Activated CD4-positive, alpha-beta T cell treated with anti-CD3 and anti-CD28 coated beads, Interleukin-2, amount 50 U/mL, for 16 hours (primary cell): ENCODE measurements around the gene ZNF805.
"Not testable (repeated sequence)": the region's sequence is repeated elsewhere in the genome, so short reads cannot be mapped to it uniquely, and the experiment has no call there.

Experiments
- DNase-seq: peaks from one replicate; pipeline ENCODE4 v3.0.0-alpha.2; 2020

ZNF805 gene

GRCh38 chr19:57269515-57270250 is 29.3 kb downstream of the ZNF805 start:
- peak; percentile 17 for DNase-seq

GRCh38 chr19:57271280-57271679 is 30.8 kb downstream of the ZNF805 start:
- DNase-seq = no peak

- DNase-seq = no peak
Observed at GRCh38 chr19:57273014-57273413, 32.6 kb downstream of the ZNF805 start.

- no peak for DNase-seq
Observed at GRCh38 chr19:57276430-57276829, 36.0 kb downstream of the ZNF805 start.

GRCh38 chr19:57278481-57278880 is 38.0 kb downstream of the ZNF805 start:
- DNase-seq = not testable (repeated sequence)

- peak; percentile 91 for DNase-seq
Observed at GRCh38 chr19:57279418-57280164, 39.2 kb downstream of the ZNF805 start.

GRCh38 chr19:57280165-57280961 is 39.9 kb downstream of the ZNF805 start, which contains the start of gene ZNF460:
Gene ZNF460, plus strand, starts transcription at chr19:57280485. Its CDS starts 322 bp downstream, at chr19:57280807.
- DNase-seq = peak; percentile 98

GRCh38 chr19:57280962-57281400 is 40.5 kb downstream of the ZNF805 start:
- peak; percentile 17 for DNase-seq

GRCh38 chr19:57282011-57282643 is 41.7 kb downstream of the ZNF805 start:
- DNase-seq = peak; percentile 40

- DNase-seq = no peak
Observed at GRCh38 chr19:57288373-57288772, 47.9 kb downstream of the ZNF805 start.

- DNase-seq = no peak
Observed at GRCh38 chr19:57290970-57291369, 50.5 kb downstream of the ZNF805 start.

- DNase-seq = no peak
Observed at GRCh38 chr19:57292547-57292946, 52.1 kb downstream of the ZNF805 start.

- no peak for DNase-seq
Observed at GRCh38 chr19:57293719-57294118, 53.3 kb downstream of the ZNF805 start.

GRCh38 chr19:57302020-57302465 is 61.6 kb downstream of the ZNF805 start:
- no peak for DNase-seq

- no peak for DNase-seq
Observed at GRCh38 chr19:57302727-57303401, 62.4 kb downstream of the ZNF805 start.
